OCI-LY1 (cell line): ENCODE data around the gene MTHFD1.

ENCODE experiments used
- H2AFZ ChIP-seq: fragments of 200-600 bp; sonication (generic), shearing (Covaris generic); 2 replicates; pipeline ENCODE4 v1.6.0; 2014; ENCODE audit warnings: antibody characterized with exemption, mild to moderate bottlenecking, low read length
- H3F3A ChIP-seq: fragments of 200-600 bp; sonication (generic), shearing (Covaris generic); 2 replicates; pipeline ENCODE4 v1.6.0; 2014; ENCODE audit warnings: mild to moderate bottlenecking, antibody characterized with exemption, low read length, moderate library complexity; ENCODE audit not compliant: insufficient read depth
- H3K27ac ChIP-seq: fragments of 200-600 bp; sonication (generic); 2 replicates; pipeline ENCODE4 v1.5.1; 2014; ENCODE audit warnings: low read length, mixed run types, mild to moderate bottlenecking, low read depth; ENCODE audit not compliant: poor library complexity, severe bottlenecking
- H3K27me3 ChIP-seq: fragments of 200-600 bp; sonication (generic); 2 replicates; pipeline ENCODE4 v1.6.0; 2014; ENCODE audit warnings: antibody characterized with exemption, mild to moderate bottlenecking, low read length, moderate library complexity; ENCODE audit not compliant: insufficient read depth
- H3K36me3 ChIP-seq: fragments of 200-600 bp; sonication (generic); 2 replicates; pipeline ENCODE4 v1.6.1; 2014; ENCODE audit warnings: mild to moderate bottlenecking, antibody characterized with exemption, low read length, moderate library complexity, mixed read lengths; ENCODE audit not compliant: insufficient read depth
- H3K4me1 ChIP-seq: fragments of 200-600 bp; sonication (generic); 2 replicates; pipeline ENCODE4 v1.5.1; 2014; ENCODE audit warnings: mild to moderate bottlenecking, low read length, moderate library complexity; ENCODE audit not compliant: insufficient read depth, severe bottlenecking
- H3K4me2 ChIP-seq: fragments of 200-600 bp; sonication (generic), shearing (Covaris generic); 2 replicates; pipeline ENCODE4 v1.6.1; 2014; ENCODE audit warnings: low read length
- H3K4me3 ChIP-seq: fragments of 200-600 bp; sonication (generic); 2 replicates; pipeline ENCODE4 v1.5.1; 2014; ENCODE audit warnings: low read length, low read depth, mild to moderate bottlenecking, mixed read lengths; ENCODE audit not compliant: poor library complexity, severe bottlenecking
- H3K79me2 ChIP-seq: fragments of 200-600 bp; shearing (Covaris generic); 2 replicates; pipeline ENCODE4 v1.6.1; 2016; ENCODE audit warnings: mixed run types, low read length, mixed read lengths; ENCODE audit not compliant: insufficient read depth
- H3K9ac ChIP-seq: fragments of 200-600 bp; sonication (generic), shearing (Covaris generic); 2 replicates; pipeline ENCODE4 v1.6.1; 2014; ENCODE audit warnings: mild to moderate bottlenecking, low read length, mixed read lengths
- H3K9me2 ChIP-seq: fragments of 200-600 bp; sonication (generic), shearing (Covaris generic); 2 replicates; pipeline ENCODE4 v1.6.1; 2014; ENCODE audit warnings: low read depth, mild to moderate bottlenecking, low read length, mixed read lengths
- H3K9me3 ChIP-seq: fragments of 200-600 bp; shearing (Covaris generic); 2 replicates; pipeline ENCODE4 v1.6.1; 2014; ENCODE audit warnings: low read length, mixed read lengths
- H4K20me1 ChIP-seq: fragments of 200-600 bp; sonication (generic), shearing (Covaris generic); 2 replicates; pipeline ENCODE4 v1.6.0; 2016; ENCODE audit warnings: mild to moderate bottlenecking, low read length; ENCODE audit not compliant: insufficient read depth
- EZH2 ChIP-seq: fragments of 200-600 bp; sonication (generic), shearing (Covaris generic); IDR thresholded peaks from 2 replicates; pipeline ENCODE4 v1.8.0; 2017; ENCODE audit warnings: borderline replicate concordance, mixed run types, mild to moderate bottlenecking, antibody characterized with exemption, low read length, moderate library complexity, mixed read lengths
- TF ChIP-seq, protein P1 (sequence below): fragments of 200-600 bp; sonication (generic), shearing (Covaris generic); IDR thresholded peaks from 2 replicates; pipeline ENCODE4 v1.5.1; 2017; ENCODE audit warnings: mild to moderate bottlenecking, antibody characterized with exemption, low read length, moderate library complexity, mixed read lengths

The MTHFD1 gene

GRCh38 chr14:64347748-64348147 lies 40.4 kb upstream of the MTHFD1 start:
- no peaks in the 10 kb centered on the region for H4K20me1 ChIP-seq
- H2AFZ ChIP-seq: no peak overlapping the region
- H3K27me3 ChIP-seq: no peaks in the 10 kb centered on the region
- H3K9ac ChIP-seq: no peak overlapping the region
- no peak overlapping the region for H3K4me3 ChIP-seq
- H3K4me2 ChIP-seq: no peak overlapping the region
- no peaks in the 10 kb centered on the region for H3K79me2 ChIP-seq
- TF ChIP-seq EZH2: no peak
- TF ChIP-seq, protein P1, sequence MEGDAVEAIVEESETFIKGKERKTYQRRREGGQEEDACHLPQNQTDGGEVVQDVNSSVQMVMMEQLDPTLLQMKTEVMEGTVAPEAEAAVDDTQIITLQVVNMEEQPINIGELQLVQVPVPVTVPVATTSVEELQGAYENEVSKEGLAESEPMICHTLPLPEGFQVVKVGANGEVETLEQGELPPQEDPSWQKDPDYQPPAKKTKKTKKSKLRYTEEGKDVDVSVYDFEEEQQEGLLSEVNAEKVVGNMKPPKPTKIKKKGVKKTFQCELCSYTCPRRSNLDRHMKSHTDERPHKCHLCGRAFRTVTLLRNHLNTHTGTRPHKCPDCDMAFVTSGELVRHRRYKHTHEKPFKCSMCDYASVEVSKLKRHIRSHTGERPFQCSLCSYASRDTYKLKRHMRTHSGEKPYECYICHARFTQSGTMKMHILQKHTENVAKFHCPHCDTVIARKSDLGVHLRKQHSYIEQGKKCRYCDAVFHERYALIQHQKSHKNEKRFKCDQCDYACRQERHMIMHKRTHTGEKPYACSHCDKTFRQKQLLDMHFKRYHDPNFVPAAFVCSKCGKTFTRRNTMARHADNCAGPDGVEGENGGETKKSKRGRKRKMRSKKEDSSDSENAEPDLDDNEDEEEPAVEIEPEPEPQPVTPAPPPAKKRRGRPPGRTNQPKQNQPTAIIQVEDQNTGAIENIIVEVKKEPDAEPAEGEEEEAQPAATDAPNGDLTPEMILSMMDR: no peak
- no peaks in the 10 kb centered on the region for H3K9me2 ChIP-seq
- H3F3A ChIP-seq: no peaks in the 10 kb centered on the region; the same call in none of the 2 replicates
- H3K27ac ChIP-seq: no peak overlapping the region
- no peaks in the 10 kb centered on the region for H3K36me3 ChIP-seq
- H3K4me1 ChIP-seq: no peaks in the 10 kb centered on the region
- no peaks in the 10 kb centered on the region for H3K9me3 ChIP-seq

- H3K27me3 ChIP-seq: no peaks in the 10 kb centered on the region
- no peaks in the 10 kb centered on the region for H3K4me1 ChIP-seq
- no peaks in the 10 kb centered on the region for H3K36me3 ChIP-seq
- H3K9me2 ChIP-seq: no peaks in the 10 kb centered on the region
- no peaks in the 10 kb centered on the region; the same call in none of the 2 replicates for H3F3A ChIP-seq
- H3K4me3 ChIP-seq: no peak overlapping the region
- H3K9ac ChIP-seq: no peak overlapping the region
- H3K79me2 ChIP-seq: no peaks in the 10 kb centered on the region
- H4K20me1 ChIP-seq: no peaks in the 10 kb centered on the region
- H2AFZ ChIP-seq: no peak overlapping the region; the same call in 1 of the 2 replicates
- H3K4me2 ChIP-seq: no peak overlapping the region
- TF ChIP-seq EZH2: no peak
- TF ChIP-seq, protein P1: no peak
- H3K9me3 ChIP-seq: no peaks in the 10 kb centered on the region
- no peak overlapping the region for H3K27ac ChIP-seq
Measured at GRCh38 chr14:64349741-64350490, 38.2 kb upstream of the MTHFD1 start.

- H3K9me3 ChIP-seq: no peaks in the 10 kb centered on the region
- no peak overlapping the region for H3K9ac ChIP-seq
- no peak overlapping the region for H2AFZ ChIP-seq
- no peak overlapping the region for H3K4me2 ChIP-seq
- H3K9me2 ChIP-seq: no peaks in the 10 kb centered on the region
- H3K79me2 ChIP-seq: no peaks in the 10 kb centered on the region
- H3K27me3 ChIP-seq: no peaks in the 10 kb centered on the region
- TF ChIP-seq, protein P1: no peak
- no peak for TF ChIP-seq EZH2
- no peaks in the 10 kb centered on the region for H3K4me1 ChIP-seq
- no peak overlapping the region for H3K27ac ChIP-seq
- H3K36me3 ChIP-seq: no peaks in the 10 kb centered on the region
- no peaks in the 10 kb centered on the region for H3F3A ChIP-seq
- H3K4me3 ChIP-seq: no peak overlapping the region
- no peaks in the 10 kb centered on the region for H4K20me1 ChIP-seq
Measured at GRCh38 chr14:64363265-64363846, 24.8 kb upstream of the MTHFD1 start.
